Ammon's horn (tissue), 1 donor: ENCODE data around the gene RBP3.

Experiments used
- DNase-seq: peaks from one replicate; pipeline ENCODE4 v3.0.0-alpha.2; 2016; ENCODE audit warnings: low spot score

Gene RBP3

DNA sequence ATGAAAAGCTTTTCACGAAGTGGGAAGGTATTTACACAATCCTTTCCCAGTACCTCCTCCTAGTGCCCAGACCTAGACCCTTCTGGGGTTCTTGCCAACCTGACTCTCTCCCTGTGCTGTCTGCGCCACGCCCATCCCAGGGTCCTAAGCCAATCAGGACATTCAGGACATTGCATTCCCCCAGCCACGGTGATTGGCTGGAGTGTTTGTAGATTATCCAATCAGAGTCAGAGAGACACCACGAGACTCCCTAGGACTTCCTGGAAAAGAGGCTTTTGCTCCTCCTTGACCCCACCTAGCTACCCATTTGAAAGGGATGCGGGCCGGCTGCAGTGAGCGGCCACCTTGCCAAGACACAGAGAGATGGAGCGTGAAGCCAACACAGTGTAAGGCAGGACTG lies 29.5 kb upstream of the RBP3 start:
- DNase-seq = no peak

DNA sequence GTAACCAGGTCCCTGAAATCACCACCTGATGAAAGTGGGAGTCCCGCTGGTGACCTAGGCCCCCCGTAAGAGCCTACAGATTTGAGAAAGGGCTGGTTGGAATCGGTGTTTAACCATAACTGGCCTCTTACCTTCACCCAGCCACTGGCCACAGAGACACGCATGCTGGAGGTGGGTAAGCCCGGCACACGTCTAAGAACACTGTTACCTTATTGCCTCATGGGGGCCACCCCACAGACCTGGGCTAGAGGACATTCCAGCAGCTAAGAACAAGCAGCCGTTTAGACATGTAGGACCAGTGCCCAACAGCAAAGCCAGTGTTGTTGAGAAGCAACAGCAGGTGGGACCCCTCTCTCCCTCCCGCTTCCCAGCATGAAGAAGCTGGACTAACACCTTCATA lies 28.4 kb upstream of the RBP3 start:
- DNase-seq = no peak

DNA sequence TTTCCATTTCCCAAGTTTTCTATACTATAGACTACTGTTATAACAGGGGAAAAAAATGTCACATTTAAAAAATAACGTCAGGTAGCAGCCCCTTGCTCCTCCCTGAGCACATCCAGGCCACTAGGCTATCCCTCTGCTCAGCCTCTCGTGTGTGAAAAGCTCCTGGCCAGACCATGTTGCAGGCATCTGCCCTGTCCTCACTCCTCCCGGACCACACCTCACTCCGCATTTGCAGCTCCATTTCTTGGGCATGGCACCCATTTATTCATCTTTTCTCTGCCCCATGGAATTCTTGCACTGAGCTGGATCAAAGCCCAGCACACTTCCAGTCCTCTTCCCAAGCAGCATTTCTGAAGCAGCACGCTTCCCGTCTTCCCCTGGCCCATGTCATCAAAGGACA lies 27.4 kb upstream of the RBP3 start:
- no peak for DNase-seq

DNA sequence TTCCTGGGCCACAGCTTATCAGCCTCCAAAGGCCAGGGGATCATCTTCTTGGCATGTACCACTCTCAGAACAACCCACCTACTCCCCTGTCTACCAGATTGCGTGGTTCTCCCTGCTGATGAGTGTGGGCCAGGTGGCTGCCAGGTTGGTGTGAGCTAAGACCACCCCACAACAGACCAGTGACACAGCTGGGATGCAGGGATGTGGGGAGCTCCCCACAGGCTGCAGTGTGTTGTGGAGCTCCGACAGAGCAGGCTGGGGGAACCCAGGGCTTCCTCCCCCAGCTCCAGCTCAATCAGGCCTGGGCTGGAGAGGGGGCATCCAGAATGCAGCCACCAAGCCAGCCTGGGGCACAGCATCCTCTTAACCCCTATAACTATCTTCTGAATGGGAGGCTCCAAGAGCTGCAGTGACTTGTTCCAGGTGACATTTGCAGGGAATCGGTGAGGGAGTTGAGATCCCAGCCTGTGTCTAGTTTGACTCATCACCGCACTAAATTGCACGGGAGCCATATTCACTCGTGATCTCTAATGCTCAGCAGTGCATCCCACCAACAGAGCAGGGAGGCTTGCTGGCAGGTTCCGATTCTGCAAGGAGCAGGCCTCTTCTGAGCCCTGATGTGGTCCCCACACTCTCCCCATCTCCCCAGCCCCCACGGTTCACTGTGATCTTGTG lies 26.5 kb upstream of the RBP3 start:
- DNase-seq = no peak

DNA sequence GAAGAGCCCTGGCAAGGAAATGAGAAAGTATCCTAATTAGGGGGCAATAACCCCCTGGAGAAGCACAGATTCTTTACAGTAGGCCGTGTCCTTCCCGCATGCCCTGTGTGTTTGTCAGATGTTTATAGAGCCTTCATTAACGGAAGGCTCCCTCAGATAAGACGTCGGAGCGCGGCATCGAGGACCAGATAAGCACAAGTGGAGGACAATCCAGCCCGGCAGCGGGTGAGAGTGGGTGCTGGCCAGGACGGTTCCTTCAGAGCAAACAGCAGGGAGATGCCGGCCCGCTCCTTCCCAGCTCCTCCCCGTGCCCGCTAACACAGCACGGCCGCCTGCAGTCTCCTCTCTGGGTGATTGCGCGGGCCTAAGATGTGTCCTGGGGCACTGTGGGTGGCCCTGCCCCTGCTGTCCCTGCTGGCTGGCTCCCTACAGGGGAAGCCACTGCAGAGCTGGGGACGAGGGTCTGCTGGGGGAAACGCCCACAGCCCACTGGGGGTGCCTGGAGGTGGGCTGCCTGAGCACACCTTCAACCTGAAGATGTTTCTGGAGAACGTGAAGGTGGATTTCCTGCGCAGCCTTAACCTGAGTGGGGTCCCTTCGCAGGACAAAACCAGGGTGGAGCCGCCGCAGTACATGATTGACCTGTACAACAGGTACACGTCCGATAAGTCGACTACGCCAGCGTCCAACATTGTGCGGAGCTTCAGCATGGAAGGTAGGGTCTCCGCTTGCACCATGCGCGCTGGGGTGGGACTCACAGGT lies 25.7 kb upstream of the RBP3 start, which contains the start of gene GDF2:
Gene GDF2, plus strand, starts transcription at position 155 of the 762 bp plus-strand sequence. Its CDS starts 215 bp downstream, at position 370.
- DNase-seq = no peak

DNA sequence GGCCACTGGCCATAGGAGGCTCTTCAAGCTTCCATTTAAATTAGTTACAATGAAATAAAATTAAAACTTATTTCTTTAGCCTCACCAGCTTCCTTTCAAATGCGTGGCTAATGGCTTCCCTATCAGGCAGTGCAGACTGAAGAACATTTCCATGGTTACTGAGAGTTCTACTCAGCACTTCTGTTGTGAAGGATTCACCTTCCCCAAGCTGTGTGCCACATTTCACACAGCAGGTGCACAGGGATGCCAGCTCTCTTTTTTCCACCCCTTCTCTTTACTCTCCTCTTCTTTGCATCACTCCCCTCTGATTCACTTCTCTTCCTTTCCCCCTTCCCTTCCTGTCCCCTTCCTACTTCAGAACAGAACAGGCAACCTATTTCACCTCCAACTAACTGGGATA lies 25.1 kb upstream of the RBP3 start:
- peak; percentile 33 for DNase-seq

DNA sequence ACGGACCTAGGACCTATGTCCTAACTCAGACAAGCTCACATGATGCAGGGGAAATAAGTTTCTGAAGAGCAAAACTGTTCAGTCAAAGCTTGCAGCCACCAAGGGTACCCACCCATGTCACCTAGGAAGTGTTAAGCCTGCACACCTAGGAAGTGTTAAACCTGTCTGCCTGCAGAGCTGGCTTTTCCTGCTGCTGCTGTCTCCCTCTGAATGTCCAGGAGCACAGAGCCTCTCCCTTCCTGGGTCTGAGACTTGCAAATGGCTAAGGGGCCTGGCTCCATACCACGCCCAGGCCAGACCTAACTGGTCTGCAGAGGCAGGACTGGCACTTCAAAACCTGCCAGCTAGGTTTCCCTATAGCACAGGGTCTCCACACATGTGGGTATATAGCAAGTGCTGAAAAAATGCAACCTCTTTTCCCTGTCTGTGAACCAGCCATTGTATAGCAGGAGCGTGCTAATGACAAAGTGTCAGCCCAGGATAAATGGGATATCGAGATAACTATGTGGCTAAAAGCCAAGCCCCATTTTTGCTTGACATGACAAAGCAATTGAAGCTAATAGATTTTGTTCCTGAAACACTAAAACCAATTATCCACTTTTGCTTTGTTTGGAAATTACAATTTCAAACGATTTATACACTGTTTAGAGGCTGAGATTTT lies 24.4 kb upstream of the RBP3 start:
- no peak for DNase-seq

DNA sequence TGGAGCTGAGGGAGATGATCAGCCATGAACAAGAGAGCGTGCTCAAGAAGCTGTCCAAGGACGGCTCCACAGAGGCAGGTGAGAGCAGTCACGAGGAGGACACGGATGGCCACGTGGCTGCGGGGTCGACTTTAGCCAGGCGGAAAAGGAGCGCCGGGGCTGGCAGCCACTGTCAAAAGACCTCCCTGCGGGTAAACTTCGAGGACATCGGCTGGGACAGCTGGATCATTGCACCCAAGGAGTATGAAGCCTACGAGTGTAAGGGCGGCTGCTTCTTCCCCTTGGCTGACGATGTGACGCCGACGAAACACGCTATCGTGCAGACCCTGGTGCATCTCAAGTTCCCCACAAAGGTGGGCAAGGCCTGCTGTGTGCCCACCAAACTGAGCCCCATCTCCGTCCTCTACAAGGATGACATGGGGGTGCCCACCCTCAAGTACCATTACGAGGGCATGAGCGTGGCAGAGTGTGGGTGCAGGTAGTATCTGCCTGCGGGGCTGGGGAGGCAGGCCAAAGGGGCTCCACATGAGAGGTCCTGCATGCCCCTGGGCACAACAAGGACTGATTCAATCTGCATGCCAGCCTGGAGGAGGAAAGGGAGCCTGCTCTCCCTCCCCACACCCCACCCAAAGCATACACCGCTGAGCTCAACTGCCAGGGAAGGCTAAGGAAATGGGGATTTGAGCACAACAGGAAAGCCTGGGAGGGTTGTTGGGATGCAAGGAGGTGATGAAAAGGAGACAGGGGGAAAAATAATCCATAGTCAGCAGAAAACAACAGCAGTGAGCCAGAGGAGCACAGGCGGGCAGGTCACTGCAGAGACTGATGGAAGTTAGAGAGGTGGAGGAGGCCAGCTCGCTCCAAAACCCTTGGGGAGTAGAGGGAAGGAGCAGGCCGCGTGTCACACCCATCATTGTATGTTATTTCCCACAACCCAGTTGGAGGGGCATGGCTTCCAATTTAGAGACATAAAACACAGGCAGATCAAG lies 22.6 kb upstream of the RBP3 start:
- no peak for DNase-seq

DNA sequence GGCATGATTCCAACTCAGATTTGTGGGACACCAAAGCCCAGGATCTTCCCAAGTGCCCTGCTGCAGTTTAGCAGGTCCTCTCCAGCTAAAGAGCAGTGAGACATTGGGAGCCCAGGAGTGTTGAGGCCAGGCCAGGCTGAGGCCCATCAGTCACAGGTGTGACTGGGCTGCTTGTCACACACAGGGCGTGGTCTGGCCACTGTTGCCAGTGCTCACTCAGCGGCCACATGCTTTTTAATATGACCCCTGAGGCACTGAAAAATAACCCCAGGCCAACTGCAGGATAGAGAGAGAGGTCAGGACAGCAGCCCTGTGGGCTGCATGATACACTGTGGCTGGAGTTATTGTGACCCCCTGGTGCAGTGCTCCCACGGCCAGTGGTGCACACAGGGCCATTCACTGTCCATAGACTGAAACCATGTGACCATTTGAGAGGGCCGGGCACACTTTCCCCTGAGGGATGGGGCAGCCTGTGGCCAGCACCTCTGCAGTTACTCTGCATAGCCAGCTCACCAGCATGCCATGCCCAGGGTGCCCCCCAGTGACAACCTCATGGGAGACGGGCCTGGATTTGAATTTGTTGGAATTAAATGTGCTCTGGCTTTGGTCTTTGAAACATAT lies 21.7 kb upstream of the RBP3 start:
- no peak for DNase-seq

DNA sequence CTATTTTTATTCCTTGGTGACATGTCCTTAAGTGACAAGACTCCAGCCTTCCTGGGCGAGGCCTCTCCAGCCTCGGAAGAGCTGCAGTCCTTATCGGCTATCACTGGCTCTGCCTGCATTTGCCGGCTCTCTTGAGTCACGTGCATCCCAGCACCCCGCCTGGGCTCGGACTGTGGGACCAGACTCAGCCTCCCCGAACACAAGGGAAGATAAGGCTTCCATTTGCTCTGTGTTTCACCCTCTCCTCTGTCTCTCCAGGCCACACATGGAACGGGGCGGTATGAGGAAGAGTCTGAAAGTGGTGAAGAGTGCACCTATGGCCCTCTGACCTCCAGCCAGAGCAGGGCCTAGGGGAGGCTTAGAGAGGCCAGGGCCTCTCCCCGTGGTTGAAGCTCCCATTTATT lies 21.2 kb upstream of the RBP3 start:
- no peak for DNase-seq

DNA sequence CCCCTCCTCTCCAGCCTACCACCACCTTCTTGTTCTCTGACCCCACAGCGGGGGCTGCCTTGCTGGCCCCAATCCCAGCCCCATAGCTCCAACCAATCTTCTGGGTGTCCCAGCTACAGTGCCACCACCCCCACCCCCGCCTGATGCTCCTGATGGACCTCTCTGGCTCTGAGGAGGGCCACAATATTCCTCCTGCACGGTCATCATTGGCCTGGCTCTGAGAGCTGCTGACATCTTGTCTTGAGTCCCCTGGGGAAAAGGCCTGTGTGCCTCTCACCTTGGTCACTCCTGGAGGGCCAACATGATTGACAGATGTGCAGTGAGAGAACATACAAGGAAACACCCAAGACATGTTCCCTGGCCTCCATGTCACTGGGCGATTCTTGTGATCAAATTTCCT lies 18.3 kb upstream of the RBP3 start:
- no peak for DNase-seq

DNA sequence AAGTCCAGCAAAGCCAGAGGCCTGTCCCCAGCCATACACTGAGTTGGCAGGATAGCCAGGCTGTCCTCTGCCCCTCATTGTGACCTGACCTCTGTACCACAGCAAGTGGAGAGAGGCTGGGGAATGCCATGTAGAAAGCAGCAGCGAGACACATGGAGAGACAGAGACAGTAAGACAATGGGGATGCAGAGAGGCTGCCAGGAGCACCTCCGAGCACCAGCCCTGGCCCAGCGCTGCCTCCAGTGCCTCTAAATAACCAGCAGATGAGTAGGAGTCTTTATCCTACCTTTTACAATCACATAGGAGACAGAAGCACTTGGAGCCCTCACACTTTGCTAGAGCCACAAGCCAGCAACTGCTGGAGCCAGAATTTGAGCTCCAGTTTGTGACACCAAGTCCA lies 17.8 kb upstream of the RBP3 start:
- DNase-seq = no peak

DNA sequence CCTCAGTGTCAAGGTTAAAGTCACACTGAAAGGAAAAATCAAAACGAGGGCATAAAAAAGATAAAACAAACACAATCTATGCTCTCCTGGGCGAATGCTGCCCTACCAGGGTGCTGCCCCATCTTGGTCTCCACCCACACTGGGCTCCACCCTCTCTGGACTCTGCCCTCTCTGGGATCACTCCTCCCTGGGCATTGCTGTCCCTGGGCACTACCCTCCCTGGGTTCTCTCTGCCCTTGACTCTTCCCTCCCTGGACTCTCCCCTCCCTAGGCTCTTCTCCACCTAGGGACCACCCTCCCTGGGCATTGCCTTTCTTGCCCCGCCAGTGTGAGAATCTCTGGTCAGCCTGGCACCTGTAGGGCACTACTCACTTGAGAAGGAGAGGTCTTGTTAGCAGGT lies 17.4 kb upstream of the RBP3 start:
- DNase-seq = no peak

DNA sequence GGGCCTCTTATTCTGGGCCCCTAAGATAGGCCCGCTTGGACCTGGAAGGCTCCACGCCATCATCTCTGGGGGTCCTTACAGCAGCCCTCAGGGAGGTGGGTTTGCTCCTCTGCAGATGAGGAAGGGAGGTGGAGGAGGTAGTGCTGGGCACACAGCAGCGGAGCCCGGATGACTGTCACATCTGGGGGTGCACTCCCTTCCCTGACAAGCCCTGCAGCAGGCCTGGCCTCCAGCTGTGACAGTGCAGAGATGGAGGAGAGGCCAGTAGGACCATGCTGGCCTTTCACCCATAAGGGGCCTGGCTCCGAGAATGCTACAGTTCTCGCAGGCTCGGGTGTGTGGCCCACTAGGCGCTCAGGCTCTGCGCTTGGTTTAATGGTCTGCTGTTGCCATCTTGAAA lies 16.7 kb upstream of the RBP3 start:
- DNase-seq = no peak

DNA sequence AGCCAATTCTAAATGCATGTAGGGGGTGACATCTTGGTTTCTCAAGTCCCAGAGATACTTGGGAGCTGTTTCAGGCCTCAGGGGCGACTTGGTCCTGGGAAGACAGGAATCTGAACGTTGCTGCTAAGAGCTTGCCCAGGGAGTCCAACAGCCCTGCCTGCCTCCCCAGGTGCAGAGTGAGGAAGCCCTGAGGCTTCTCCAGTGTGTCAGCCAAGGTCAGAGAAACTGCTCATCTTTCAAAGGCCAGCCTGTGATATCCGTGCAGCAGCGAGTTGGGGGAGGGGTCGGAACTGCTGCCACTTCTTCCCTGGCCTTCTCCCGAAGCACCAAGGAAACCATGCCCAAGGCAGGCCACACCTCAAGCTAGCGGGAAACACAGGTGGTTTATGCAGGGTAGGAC lies 16.2 kb upstream of the RBP3 start:
- no peak for DNase-seq

DNA sequence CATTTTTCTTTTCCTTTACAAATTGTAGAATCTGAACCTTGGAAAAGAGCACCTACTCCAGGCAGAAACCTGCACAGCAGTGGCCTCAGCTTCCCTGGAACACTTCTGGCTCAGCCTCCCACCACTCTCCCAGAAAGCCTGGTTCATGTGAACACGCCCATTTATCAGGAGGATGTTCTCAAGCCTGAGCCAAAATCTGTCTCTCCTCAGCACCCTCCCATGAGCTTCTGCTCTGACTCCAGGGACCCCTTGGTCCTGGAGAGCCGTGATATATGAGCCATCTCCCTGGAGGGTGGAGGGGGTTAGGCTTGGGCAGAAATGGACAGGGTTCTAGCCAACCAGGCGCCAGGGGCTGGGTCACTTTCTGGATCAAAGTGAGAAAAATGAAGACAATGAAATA lies 15.8 kb upstream of the RBP3 start:
- DNase-seq = no peak

DNA sequence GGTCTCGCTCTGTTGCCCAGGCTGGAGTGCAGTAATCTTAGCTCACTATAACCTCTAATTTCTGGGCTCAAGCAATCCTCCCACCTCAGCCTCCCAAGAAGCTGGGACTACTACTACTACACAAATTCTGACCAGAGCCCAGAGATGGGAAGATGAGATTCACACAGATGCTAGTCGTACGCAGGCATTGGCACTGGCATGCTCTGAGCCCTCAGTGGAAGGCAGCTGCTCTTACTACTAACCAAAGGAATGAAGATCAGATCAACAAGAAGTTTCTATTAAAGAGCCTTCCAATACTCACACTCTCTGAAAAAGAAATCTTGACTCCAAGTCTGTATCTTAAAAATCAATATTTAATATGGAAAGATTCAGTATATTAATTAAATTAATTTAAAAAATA lies 15.2 kb upstream of the RBP3 start:
- no peak for DNase-seq

DNA sequence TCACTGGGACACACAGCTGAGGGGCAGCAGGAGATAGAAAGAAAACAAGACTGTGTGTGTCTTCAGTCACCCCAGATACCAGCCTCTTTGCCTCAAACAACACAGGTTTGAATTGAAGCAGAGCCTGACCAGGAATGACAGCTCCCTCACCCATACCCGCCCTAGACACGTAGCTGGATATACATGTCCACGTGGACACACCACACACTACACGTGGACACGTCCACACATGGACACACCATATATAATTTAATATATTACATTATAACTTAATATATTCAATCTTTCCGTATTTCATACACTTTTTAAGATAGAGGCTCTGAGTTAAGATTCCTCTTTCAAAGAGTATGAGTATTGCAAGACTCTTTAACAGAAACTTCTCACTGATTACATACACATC lies 14.6 kb upstream of the RBP3 start:
- no peak for DNase-seq

DNA sequence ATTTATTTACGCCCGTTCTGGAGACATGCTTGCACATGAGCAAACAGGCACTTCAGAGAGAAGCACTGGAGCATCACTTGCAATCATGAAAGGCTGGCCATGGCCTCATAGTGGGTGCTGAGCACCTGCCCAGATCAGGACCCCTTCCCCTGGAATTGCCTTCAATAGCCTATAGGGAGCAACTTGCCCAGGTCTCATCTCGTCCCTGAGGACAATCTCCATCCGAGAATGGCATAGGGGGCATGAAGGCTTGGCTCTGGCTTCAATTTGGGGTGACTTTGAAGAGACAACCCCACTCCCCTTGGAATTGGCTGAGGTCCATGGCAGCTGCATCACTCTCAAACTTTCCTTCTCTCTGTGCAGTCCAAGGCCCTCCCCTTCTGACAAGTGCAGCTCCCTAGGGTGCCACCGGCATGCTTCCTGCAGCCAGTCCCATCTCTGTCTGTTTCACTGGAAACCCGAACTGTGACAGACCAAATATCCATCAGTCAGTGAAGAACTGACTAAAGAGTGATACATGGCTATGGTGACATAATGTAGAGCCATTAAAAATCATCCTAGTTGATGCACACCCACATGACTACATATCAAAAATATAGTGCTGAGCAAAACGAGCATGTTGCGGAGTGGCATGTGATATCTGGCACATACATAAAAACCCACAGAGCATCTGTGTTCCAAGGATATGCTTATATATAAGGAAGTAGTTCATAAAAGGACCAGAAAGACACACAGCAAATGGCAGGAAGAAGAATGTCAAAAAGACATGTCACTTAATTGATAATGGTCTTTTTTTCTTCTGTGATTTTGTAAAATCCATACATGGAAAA lies 13.5 kb upstream of the RBP3 start:
- DNase-seq = no peak

DNA sequence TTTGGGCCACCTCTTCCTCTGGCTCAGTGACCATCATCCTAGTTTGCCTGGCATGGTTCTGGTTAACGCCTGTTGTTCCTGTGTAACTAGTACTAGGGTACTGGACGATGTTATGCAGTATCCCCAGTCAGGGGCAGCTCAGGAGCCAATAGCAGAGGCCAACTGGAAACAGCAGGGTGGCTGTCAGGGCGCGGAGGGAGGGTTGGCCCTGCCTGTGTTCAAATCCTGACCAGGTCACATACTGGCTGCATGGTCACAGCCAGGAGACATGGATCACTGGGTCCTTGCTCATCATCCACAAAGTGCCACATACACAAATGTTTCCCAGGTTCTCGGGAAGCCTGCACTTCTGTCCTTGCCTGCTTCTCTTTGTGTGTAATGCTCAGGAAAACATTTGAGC lies 12.3 kb upstream of the RBP3 start:
- DNase-seq = no peak
